Erythroblast (primary cell): ENCODE results near the gene STX8.

ENCODE experiments used
- GATA1 ChIP-seq: IDR thresholded peaks from 2 replicates; pipeline ENCODE4 v1.6.1; 2011; ENCODE audit warnings: low read depth, mild to moderate bottlenecking, control low read depth, low read length, moderate library complexity
- POLR2A ChIP-seq: IDR thresholded peaks from 2 replicates; pipeline ENCODE4 v1.6.1; 2011; ENCODE audit warnings: mild to moderate bottlenecking, low read length

DNA sequence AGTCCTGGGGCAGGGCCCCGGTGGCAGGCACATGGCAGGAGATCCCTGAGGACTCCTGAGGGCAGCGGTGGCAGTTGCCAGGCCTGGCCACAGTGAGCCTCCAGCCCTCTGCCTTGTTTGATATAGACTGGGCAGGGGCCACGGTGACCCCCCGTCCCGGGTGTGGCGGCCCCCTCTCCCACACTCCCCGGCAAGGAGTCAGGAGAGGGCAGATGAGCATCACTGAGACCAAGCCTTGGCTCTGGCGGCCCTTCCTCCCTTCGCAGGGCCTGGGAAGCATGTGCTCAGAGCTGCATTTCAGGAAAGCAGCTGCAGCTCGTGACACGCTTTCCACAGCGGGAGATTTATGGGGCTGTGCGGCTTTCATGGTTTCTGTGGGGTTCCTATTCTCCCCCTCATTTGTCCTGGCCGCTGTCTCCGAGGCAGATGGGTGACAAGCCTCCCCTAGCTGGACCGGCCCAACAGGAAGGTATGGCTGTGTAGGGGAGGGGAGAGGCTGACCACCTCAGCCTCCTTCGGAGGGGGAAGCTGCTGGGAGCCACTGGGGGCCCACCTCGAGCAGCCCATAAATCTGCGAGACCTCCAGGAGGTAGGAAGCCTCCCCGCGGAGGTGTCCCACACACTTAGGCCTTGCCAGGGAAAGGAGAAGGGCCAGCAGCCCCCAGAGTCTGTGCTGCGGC lies 342.9 kb downstream of the STX8 start:
- TF ChIP-seq POLR2A (no peak), GATA1 (no peak)
